Neural cell (in vitro differentiated cells): Measurements from ENCODE around the gene CYP19A1.

Experiments used
- EP300 ChIP-seq: fragments of 450-650 bp; conservative IDR thresholded peaks from 2 replicates; pipeline ENCODE4 v1.6.1; 2014; ENCODE audit warnings: antibody characterized with exemption, mild to moderate bottlenecking, moderate library complexity; ENCODE audit not compliant: poor library complexity, severe bottlenecking
- EZH2 ChIP-seq: fragments of 200-600, 300-800 bp; shearing (Covaris generic), sonication (generic); IDR thresholded peaks from 2 replicates; pipeline ENCODE4 v1.6.1; 2014; ENCODE audit warnings: antibody characterized with exemption, low read length, borderline replicate concordance, mild to moderate bottlenecking; ENCODE audit not compliant: insufficient read depth, poor library complexity, severe bottlenecking
- POLR2AphosphoS5 ChIP-seq: IDR thresholded peaks from 2 replicates; pipeline ENCODE4 v1.6.1; 2012
- RAD21 ChIP-seq: fragments of 450-650 bp; conservative IDR thresholded peaks from 2 replicates; pipeline ENCODE4 v1.6.1; 2014; ENCODE audit warnings: antibody characterized with exemption, mild to moderate bottlenecking, moderate library complexity
- TAF1 ChIP-seq: IDR thresholded peaks from 2 replicates; pipeline ENCODE4 v1.6.1; 2012; ENCODE audit warnings: low read depth
- TF ChIP-seq, protein P1 (sequence below): fragments of 450-650 bp; IDR thresholded peaks from 2 replicates; pipeline ENCODE4 v1.5.1; 2014; ENCODE audit warnings: antibody characterized with exemption, mild to moderate bottlenecking, moderate library complexity; ENCODE audit not compliant: poor library complexity, severe bottlenecking

GRCh38 chr15:51363383-51363782, 25.0 kb upstream of the CYP19A1 start:
- TF ChIP-seq, protein P1, sequence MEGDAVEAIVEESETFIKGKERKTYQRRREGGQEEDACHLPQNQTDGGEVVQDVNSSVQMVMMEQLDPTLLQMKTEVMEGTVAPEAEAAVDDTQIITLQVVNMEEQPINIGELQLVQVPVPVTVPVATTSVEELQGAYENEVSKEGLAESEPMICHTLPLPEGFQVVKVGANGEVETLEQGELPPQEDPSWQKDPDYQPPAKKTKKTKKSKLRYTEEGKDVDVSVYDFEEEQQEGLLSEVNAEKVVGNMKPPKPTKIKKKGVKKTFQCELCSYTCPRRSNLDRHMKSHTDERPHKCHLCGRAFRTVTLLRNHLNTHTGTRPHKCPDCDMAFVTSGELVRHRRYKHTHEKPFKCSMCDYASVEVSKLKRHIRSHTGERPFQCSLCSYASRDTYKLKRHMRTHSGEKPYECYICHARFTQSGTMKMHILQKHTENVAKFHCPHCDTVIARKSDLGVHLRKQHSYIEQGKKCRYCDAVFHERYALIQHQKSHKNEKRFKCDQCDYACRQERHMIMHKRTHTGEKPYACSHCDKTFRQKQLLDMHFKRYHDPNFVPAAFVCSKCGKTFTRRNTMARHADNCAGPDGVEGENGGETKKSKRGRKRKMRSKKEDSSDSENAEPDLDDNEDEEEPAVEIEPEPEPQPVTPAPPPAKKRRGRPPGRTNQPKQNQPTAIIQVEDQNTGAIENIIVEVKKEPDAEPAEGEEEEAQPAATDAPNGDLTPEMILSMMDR, result no peak
- TF ChIP-seq TAF1, result no peak
- TF ChIP-seq EZH2, result no peak
- TF ChIP-seq EP300, result no peak
- TF ChIP-seq POLR2AphosphoS5, result no peak
- TF ChIP-seq RAD21, result no peak
